Ureter (tissue), 1 donor: ENCODE results near the gene TMCC1. TPM values are rescaled to one million over a fixed set of nuclear protein-coding genes. Genes with fewer than 3 reads are reported as not detected.

Experiments
- DNase-seq: peaks from one replicate; pipeline ENCODE4 v3.0.0-alpha.2; 2020; ENCODE audit warnings: low spot score
- total RNA-seq: library from RNA; stranded (reverse); gene quantifications from one replicate; pipeline ENCODE4 v1.2.4, GENCODE V29; 2023
- donor health status: DM: yes; HTN: yes; CAD: no.

The TMCC1 gene
- total RNA-seq, 1 donor from 2014 or later: 68.0 TPM

DNA sequence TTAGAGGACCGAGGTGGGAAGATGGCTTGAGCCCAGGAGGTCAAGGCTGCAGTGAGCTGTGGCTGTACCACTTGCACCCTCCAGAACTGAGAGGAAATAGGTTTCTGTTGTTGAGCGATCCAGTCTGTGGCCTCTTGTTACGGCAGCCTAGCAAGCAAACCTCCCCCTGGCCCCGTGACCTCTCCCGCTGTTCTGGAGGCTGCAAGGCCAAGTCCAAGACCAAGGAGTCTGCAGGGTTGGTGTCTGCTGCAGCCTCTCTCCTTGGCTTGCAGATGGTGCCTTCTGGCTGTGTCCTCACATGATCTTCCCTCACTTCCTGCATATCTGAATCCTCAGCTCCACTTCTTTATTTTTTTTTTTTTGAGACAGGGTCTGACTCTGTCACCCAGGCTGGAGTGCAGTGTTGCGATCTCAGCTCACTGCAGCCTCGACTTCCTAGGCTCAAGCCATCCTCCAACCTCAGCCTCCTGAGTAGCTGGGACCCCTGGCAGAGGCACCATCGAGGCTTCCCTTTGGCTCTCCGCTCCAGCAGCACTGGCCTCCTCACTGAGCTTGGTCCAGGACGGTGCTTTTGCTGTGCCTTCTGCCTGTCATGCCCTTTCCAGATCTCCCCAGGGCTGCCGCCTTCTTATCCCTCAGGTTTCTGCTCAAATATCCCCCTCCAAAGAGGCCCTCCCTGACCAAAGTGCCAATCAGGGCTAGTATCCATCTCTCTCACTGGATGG lies 269.0 kb downstream of the TMCC1 start:
- peak; percentile 50 for DNase-seq

DNA sequence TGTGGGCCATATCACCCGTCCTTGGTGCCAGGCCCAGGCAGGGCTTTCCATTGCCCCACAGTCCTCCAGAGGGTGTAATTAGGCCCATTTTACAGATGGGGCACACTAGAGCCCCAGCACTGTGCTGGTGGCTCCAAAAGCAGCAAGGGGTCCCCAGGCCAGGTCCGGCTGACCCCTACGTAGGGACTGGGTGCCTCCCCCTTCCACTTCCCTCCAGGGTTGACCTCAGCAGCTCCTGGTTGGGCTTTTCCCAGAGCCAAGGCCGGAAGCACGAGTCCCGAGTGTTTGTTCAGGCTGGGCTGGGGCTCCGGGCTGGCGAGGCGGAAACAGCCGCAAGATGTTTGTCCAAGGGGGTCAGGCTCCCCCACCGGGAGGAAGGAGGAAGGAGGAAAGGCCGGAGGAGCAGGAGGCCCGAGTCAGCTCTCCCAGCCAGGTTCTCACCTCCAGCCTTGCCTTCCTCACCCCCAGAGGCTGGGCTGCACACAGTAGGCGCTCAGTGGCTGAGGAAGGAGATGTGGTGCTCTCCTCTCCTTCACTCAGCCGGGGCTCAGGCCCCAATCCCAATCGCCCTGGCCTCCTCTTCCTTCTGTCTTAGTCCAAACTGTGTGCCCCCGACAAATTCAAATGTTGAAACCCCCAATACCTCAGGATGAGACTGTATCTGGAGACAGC lies 269.9 kb downstream of the TMCC1 start:
- peak; percentile 82 for DNase-seq

DNA sequence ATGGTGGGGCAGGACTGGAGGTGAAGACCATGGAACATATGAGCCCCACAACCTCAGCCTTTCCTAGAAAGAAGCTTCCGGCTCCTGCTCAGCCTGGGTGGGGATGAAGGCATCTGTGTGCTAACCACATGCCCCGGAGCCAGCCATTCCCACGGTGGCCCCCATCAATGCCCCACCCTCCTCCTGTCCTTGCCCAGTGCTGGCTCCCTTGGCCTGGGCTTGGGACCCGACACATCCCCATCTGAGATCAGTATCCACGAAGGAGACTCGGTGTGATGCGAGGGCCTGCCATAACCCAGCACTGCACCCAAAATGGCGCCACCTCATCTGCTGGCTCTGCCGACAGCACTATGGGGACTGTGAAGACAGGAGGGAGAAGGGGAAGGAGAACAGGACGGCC lies 270.6 kb downstream of the TMCC1 start:
- DNase-seq: no peak

DNA sequence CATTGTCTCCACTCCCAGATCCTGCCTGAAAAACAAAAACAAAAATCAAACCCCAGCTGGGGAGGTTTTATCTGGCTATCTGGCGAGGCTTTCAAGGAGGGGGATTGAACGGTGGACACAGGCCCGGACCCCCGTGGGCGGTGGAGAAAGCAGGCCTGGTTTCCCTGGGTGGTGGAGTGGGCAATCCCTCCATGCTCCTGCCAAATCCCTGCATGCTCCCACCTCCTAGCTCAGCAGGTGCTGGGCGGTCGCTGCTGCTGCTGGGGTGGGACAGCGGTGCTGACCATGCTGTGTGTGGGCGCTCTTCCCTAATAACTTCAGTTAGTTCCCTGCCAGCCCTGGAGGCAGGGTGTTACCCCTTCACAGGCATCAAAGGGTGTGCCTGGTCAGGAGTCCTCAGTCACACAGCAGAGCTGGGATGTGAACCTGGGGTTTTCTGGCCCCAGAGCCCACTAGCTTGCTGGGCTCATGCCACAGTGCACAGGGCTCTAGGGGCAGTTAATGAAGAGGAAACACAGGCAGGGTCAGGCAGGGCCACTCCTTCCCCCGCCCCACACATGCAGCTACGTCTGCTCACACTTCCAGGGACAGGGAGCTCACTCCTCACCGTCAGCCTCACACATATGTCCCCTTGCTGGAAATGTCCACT lies 271.2 kb downstream of the TMCC1 start:
- no peak for DNase-seq

- DNase-seq: peak; percentile 44
Observed at GRCh38 chr3:129621626-129622225, 271.8 kb downstream of the TMCC1 start.

DNA sequence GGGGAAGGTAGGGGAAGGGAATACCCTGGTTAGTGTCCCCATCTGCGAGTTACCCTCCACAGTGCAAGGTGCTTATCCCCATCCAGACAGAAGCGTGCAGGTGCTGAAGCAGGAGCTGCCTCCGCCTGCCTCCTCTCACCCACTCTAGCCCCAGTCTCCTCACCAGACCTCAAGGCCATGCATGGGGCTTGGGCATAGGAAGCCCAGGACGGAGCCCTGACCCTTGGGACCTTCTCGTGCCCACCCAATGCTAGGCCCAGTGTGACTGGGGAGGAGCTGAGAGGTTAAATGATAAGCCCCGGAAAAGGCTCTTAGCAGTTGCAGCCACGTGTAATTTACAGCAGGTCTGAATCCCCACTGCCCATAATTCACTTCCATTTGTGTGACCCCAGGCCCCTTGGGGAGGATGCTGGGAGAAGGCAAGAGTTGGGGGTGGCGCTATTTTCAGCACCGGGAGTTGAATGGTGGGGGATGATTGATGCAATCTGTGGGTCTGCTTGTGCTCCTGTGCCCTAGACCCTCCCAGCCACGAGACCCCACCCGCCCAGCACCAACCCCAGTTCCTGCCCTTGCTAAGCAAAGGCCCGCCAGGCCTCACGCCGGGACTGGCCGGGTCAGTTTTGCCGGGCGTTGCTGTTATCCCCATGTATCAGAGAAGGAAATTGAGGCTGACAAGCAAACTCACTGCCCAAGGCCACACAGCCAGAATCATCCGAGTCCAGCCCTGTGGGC lies 272.5 kb downstream of the TMCC1 start:
- no peak for DNase-seq

GRCh38 chr3:129619726-129620162 lies 273.8 kb downstream of the TMCC1 start:
- no peak for DNase-seq

DNA sequence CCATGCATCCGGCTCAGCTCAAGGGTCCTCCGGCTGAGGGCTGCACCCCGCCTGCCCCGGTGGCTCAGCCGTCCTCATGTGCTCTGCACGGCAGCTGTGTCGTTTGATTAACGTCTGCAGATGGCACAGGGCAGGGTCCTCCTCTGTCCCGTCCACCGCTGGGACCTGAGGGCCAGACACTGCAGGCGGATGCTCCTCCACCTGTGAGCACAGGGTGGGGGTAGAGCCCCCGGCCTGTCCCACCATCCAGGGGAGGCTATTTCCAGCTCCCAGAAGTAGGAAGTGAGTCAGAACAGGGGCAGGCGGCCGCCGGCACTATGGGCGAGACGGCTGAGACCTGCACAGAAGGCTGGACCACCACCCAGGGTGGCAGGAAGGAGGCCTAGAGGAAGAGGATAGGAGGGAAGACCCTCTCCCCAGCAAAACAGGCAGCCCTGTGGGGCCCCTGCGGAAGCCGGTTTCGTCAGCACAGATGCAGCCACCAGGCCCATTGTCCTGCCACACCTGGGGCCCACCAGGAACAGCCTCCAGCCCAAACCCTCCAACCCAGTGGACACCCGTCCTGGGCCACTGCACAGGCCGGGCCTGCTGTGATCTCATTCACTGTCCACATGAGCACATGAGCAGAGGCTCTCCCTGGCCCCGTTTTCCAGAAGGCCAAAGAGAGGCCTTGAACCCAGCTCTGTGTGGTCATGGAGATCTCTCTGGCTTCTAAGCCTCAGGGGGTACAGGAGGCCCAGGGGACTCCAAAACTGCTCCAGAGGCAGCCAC lies 274.4 kb downstream of the TMCC1 start:
- no peak for DNase-seq

DNA sequence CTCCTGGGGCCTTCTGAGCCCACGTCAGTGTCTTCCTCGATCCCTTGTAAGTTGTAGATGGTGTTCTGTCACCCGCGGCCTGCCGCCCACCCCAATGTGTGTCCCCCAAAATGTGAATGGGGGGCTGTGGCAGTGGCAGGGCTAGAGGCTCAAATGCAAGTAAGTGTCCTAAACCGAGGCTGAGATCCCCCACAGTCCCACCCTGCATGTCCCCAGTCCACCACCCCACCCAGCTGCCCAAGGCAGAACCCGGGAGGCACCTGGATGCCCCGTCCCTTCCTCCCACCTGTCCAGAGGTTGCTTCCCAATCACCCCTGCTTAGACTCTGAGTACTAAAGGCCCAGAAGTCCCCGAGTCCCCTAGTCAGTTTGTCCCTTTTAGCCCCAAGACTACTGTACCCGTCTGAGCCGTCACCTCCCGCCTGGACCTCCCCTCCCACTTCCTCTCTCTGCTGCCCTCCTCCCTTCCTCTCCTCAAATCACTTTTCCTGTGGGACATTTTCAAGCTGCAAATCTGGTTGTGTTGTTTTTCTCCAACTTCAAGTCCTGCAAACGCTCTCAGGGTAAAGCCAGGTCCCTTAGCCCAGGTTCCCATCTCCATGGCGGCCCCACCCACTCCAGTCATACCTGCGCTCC lies 275.2 kb downstream of the TMCC1 start:
- DNase-seq: no peak

- no peak for DNase-seq
Observed at GRCh38 chr3:129617381-129618185, 275.9 kb downstream of the TMCC1 start.

- DNase-seq: peak; percentile 44
Observed at GRCh38 chr3:129616713-129617112, 276.8 kb downstream of the TMCC1 start.

DNA sequence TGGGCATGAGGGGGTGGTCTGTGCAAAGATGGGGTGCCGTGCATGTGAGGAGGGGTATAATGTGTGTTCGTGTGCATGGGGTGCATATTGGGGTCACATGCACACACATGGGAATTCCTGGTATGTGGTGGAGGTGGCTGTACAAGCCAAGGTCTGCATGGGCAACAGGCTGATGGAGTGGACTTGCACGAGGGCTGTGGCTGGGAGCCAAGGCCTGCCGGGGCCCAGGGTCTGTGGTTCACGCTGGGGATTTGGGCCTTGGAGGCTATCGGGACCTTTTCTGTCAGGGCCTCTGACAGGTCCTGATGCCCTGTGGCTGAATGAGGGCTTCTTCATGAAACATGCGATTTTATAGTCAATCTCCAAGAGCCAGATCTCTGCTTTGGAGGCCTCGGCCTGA lies 277.2 kb downstream of the TMCC1 start:
- no peak for DNase-seq

DNA sequence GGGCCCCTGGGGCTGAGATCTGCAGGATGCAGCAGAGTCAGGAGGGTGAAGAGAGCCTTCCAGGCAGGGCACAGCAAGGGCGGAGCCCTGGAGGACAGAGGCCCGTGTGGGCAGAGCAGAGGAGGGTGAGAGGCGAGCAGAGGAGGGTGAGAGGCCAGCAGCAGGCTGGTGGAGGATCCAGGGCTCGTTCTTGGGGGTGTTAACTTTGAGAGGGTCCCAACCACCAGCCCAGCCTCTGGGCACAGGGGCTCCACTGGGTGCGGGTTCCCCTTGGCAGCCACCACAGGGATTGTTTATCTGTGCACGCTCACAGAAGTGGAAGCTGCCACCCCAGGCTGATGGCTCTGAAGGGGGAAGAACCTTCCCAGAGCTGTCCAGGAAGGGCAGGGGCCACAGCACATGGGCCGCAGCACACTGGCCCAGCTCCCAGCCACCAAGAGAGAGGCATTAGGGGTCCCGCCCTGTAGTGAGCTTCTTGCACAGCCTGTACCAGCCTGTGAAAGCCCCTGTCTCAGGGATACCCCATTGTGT lies 277.7 kb downstream of the TMCC1 start:
- peak; percentile 46 for DNase-seq

DNA sequence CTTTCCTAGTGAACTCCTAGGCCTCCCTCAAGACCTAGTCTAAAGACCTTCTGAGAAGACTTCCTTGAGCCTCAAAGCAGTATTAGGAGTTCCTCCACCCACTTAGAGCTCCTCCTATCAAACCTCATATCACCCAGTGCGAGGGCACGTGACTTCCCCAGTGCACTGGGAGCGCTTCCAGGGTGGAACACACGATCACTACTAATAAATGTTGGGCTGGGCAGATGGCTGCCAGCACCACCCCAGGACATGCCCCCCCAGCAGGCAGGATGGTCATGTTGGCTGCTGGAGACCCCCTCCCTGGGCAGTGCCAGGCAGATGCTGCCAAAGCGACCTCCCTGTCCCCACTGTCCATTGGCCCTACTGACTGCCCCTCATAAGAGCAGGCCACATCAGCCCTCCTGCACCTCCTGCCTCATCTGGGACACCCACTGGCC lies 278.6 kb downstream of the TMCC1 start:
- no peak for DNase-seq

- DNase-seq: no peak
Observed at GRCh38 chr3:129614435-129614834, 279.1 kb downstream of the TMCC1 start.

DNA sequence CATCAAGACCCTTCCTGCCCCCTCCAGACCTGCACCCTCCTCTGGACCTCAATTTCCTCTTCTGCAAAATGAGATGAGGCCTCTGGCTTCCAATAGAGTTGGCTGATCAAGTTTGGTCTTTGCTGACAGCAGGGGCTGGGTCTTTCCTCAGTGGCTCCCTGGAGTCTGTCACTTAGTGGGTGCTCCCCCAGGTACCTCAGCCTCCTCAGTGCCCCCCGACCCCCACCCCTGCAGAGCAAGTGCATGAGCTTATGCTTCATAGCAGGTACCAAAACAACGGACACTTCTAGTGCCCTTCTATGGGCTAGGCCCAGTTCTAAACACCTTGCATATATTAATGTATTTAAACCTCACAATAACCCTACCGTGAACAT lies 280.2 kb downstream of the TMCC1 start:
- DNase-seq: no peak

DNA sequence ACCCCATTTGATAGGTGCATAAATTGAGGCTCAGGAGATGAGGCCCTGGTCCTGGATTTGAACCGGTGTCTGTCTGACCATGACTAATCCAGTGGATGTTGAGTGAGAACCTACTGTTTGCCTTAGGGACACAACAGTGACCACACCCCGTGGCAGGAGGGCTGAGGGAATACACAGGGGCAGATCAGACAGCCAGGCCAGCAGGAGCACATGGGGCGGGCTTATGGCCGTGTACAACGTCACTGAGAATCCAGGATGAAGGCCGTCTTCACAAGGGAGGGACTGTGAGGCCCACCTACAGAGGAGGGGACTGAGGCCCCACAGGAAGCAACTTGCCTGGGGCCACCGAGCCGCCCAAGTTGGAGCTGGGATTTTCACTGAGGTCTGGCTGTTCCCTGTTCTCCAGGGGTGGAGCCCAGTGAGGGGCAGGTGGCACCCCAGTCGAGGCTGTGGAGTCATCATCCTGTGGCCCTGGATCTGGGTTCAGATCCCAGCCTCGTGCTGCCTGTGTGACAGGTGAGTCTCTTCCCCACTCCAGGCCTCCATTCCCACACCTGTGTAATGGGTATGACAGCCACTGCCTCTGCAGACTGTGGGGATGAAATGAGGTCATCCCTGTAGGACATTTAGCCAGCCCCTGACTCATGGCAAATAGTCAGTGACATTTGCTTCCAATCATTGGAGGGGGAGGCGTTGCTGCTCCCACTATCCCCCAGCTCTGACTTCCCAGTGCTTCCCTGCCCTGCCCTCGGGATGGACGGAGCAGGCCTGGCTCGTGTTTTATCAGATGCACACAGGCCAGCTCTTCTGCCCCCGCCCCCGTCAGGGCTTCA lies 280.8 kb downstream of the TMCC1 start:
- DNase-seq: no peak

DNA sequence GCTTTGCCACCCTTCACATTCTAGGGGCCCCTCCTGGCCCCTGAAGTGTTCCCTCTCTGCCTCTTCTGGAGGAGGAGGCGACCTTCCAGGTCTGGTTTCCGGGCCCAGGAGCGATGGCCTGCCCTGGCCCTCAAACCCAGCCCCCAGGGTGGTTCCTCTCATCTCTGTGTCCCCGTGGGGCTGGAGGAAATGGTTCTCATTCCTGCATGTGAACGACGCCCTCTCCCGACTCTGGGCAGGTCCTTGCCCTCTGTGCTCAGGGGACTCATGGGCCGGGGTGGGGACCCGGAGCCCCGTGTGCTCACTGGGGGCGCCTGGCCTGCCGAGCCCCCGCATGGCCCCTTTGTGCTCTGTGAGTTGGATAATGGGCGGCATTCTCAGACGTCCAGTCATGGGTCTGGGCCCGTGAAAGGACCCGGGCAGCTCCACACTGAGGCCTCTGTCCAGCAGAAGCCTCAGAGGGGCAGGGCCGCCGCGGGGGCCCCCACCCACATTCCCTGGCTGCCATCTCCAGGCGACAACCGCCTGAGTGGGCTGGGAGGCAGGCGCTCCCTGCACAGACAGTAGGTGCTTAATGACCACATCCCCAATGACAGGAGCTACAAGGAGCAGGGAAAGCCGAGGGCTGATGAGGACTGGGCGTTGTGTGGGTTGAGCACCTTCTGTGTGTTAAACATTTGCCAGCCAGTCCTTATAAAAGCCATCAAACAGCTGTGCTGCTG lies 281.5 kb downstream of the TMCC1 start:
- DNase-seq: no peak
